Thymus (tissue), 11 donors: ENCODE data around the gene MAN1A2. TPM values are rescaled to one million over a fixed set of nuclear protein-coding genes. Genes with fewer than 3 reads are reported as not detected.
"Not testable (repeated sequence)": the region's sequence is repeated elsewhere in the genome, so short reads cannot be mapped to it uniquely, and the experiment has no call there.

Experiments
- DNase-seq, 9 donors: peaks; one replicate each; pipeline ENCODE4 v3.0.0-alpha.2; 2013; ENCODE audit warnings: low spot score in 9 of 9, low read depth in 6 of 9, missing footprints in 1 of 9
- H3K27ac ChIP-seq, 2 donors: one replicate each; pipeline ENCODE4 v1.5.1; 2013; ENCODE audit warnings: control low read depth in 1 of 2, low read depth in 1 of 2, low read length in 1 of 2, mild to moderate bottlenecking in 1 of 2, moderate library complexity in 1 of 2
- H3K27me3 ChIP-seq, 2 donors: one replicate each; pipeline ENCODE4 v1.5.1; 2013; ENCODE audit warnings: low read length in 1 of 2; ENCODE audit not compliant: control insufficient read depth in 2 of 2, insufficient read depth in 1 of 2
- H3K36me3 ChIP-seq, 2 donors: one replicate each; pipeline ENCODE4 v1.5.1; 2013; ENCODE audit warnings: low read length in 1 of 2, mild to moderate bottlenecking in 1 of 2, moderate library complexity in 1 of 2; ENCODE audit not compliant: control insufficient read depth in 2 of 2, insufficient read depth in 2 of 2
- H3K4me1 ChIP-seq, 2 donors: one replicate each; pipeline ENCODE4 v1.5.1; 2013; ENCODE audit warnings: low read length in 2 of 2; ENCODE audit not compliant: control insufficient read depth in 2 of 2, insufficient read depth in 2 of 2
- H3K4me3 ChIP-seq, 2 donors: one replicate each; pipeline ENCODE4 v1.5.1; 2013; ENCODE audit warnings: low read length in 2 of 2, control low read depth in 1 of 2, mild to moderate bottlenecking in 1 of 2
- H3K9me3 ChIP-seq, 2 donors: one replicate each; pipeline ENCODE4 v1.5.1; 2013; ENCODE audit warnings: low read length in 1 of 2, mild to moderate bottlenecking in 1 of 2; ENCODE audit not compliant: control insufficient read depth in 2 of 2, insufficient read depth in 1 of 2
- WGBS: extraction: QIAGEN DNeasy Blood & Tissue Kit; methylation state at CpG from one replicate; pipeline ENCODE4 v1.1.7; 2013; 5-methylcytosine and 5-hydroxymethylcytosine counted together
- polyA plus RNA-seq: library from polyadenylated mRNA; stranded (reverse); fragments of 200-250 nt; gene quantifications from one replicate; pipeline ENCODE4 v1.2.3, GENCODE V29; 2013
- total RNA-seq: library from RNA; stranded (reverse); fragments of 120-200 nt; gene quantifications from one replicate; pipeline ENCODE4 v1.2.4, GENCODE V29; 2013
- donor health status: healthy.

MAN1A2 gene
- total and polyA plus RNA-seq, 2 donors: 10.6 to 26.4 TPM

- 97% methylated on average over 5 of the region's 5 CpGs for WGBS
- no peak for DNase-seq
- H3K36me3 ChIP-seq: no peaks in the 10 kb centered on the region
- peaks cover 0 to 3% of the 10 kb centered on the region in 2 donors for H3K27me3 ChIP-seq
- H3K27ac ChIP-seq: no peak overlapping the region
- no peaks in the 10 kb centered on the region for H3K4me1 ChIP-seq
- no peaks in the 10 kb centered on the region for H3K9me3 ChIP-seq
- no peak overlapping the region for H3K4me3 ChIP-seq
These were observed 173.8 kb downstream of the MAN1A2 start for GRCh38 chr1:117541003-117541402.

GRCh38 chr1:117541585-117541984, 174.3 kb downstream of the MAN1A2 start:
- DNase-seq: no peak
- no peaks in the 10 kb centered on the region for H3K36me3 ChIP-seq
- H3K4me3 ChIP-seq: no peak overlapping the region
- no peaks in the 10 kb centered on the region for H3K4me1 ChIP-seq
- H3K27ac ChIP-seq: no peak overlapping the region
- WGBS: 88% methylated on average over 5 of the region's 5 CpGs
- H3K27me3 ChIP-seq: no peaks in the 10 kb centered on the region
- no peaks in the 10 kb centered on the region for H3K9me3 ChIP-seq

DNA sequence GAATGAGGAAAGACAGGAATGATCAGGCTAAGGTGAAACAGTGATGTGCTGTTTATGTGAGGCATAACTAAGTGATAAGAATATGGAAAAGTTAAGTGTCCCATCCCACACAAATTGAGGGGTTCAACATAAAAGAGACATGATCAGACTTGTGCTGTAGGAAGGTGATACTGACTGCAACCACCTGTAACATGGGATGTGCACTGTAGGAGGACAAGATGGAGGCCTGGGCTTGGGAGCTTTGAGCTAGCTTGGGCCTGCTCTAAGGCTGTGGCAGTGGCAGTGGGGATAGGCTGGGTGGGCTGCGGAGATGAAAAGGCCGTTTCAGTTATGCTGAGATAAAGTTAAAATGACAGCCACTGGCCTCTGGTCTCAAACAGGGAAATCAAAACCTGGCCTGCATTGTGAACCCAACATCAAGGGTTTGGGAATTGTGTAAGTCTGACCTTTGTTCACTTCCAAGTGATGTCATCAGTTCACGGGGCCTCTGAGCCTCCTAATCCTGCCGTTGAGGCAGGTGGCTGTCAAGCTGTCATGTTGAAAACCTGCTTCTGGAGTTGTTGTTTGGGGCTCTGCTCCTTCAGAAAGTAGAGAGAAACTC, 177.4 kb downstream of the MAN1A2 start:
- Histone ChIP-seq H3K36me3 (no peaks in the 10 kb centered on the region), H3K9me3 (no peaks in the 10 kb centered on the region), H3K27ac (no peak overlapping the region), H3K4me1 (no peaks in the 10 kb centered on the region), H3K27me3 (no peaks in the 10 kb centered on the region), H3K4me3 (no peak overlapping the region)
- 92% methylated on average over 4 of the region's 4 CpGs for WGBS
- no peak for DNase-seq

DNA sequence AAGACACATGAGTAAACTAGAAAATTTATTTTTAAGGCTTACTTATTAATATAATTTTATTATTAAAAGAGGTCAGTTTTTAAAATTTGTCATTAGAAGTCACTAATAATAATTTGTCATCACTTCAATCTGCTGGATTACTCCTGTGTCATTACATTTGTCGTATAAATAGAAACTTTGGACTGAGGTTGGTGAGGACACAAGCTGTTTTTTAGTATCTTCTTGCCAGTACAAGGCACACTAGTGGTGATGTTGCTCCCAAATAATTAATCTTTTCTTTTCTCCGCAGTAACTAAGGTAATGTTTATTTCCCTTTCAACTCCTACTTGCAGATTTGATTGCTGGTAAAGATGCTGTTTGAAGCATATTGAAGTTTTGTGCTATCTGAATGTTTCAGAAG, 179.2 kb downstream of the MAN1A2 start:
- WGBS: 99% methylated on average over 2 of the region's 2 CpGs
- Histone ChIP-seq H3K4me1 (no peaks in the 10 kb centered on the region), H3K4me3 (no peak overlapping the region), H3K9me3 (no peaks in the 10 kb centered on the region), H3K27ac (no peak overlapping the region), H3K27me3 (no peaks in the 10 kb centered on the region), H3K36me3 (no peaks in the 10 kb centered on the region)
- no peak for DNase-seq

GRCh38 chr1:117553471-117553870, 186.2 kb downstream of the MAN1A2 start:
- Histone ChIP-seq H3K4me3 (no peak overlapping the region), H3K27me3 (no peaks in the 10 kb centered on the region), H3K4me1 (no peaks in the 10 kb centered on the region), H3K36me3 (no peaks in the 10 kb centered on the region), H3K27ac (no peak overlapping the region), H3K9me3 (no peaks in the 10 kb centered on the region)
- no peak for DNase-seq

DNA sequence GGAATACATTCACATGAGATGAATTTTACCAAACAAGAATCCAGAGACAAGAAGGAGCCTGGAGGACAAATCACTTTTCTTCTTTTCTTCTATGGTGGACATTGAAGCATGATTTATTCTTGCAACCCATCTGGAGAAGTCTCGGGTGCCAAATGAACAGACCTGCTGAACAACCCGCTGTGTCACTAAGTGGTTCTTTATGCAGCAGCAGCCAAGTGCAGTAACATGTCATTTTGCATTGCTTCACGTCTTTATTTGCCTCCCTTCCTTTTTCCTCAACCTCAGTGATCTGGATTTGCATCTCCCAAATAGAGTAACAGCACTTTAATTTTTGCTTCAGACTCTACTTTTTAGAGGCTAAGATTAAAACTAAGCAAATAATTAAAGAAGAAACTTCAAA, 188.6 kb downstream of the MAN1A2 start:
- no peak overlapping the region for H3K4me3 ChIP-seq
- H3K27me3 ChIP-seq: no peaks in the 10 kb centered on the region
- no peaks in the 10 kb centered on the region for H3K4me1 ChIP-seq
- H3K36me3 ChIP-seq: no peaks in the 10 kb centered on the region
- DNase-seq: no peak
- H3K9me3 ChIP-seq: no peaks in the 10 kb centered on the region
- H3K27ac ChIP-seq: no peak overlapping the region
- 87% methylated on average over 3 of the region's 3 CpGs for WGBS

- no peaks in the 10 kb centered on the region for H3K9me3 ChIP-seq
- H3K27me3 ChIP-seq: no peaks in the 10 kb centered on the region
- H3K4me3 ChIP-seq: no peak overlapping the region
- no peaks in the 10 kb centered on the region for H3K4me1 ChIP-seq
- H3K36me3 ChIP-seq: no peaks in the 10 kb centered on the region
- DNase-seq: no peak
- H3K27ac ChIP-seq: no peak overlapping the region
These were observed 189.1 kb downstream of the MAN1A2 start for GRCh38 chr1:117556341-117556740.

DNA sequence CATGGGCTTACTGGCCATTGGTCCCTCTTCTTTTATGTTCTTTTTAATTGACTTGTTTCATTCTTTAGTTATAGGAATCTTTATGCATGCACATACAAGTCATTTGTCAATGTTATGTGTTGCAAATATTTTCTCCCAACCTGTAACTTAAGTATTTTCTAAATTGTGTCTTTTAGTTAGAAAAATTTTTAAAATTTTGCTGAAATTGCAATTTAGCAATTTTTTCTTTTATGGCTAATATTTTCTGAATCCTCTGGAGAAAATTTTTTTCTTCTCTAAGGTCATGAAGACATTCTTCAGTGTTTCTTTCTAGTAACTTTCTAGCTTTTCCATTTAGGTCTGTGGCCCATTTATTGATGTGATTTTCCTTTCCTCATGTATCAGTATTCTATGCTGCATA, 189.7 kb downstream of the MAN1A2 start:
- H3K4me3 ChIP-seq: no peak overlapping the region

DNA sequence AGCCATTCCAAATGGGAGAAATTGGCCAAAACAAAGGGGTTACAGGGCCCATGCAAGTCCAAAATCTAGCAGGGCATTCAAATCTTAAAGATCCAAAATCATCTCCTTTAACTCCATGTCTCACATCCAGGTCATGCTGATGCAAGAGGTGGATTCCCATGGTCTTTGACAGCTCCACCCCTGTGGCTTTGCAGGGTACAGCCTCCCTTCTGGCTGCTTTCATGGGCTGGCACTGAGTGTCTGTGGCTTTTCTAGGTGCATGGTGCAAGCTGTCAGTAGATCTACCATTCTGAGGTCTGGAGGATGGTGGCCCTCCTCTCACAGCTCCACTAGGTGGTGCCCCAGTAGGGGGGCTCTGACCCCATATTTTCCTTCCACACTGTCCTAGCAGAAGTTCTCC, 191.2 kb downstream of the MAN1A2 start:
- not testable (repeated sequence) for H3K27me3 ChIP-seq, H3K4me3 ChIP-seq, H3K4me1 ChIP-seq, H3K9me3 ChIP-seq, DNase-seq, H3K27ac ChIP-seq, H3K36me3 ChIP-seq

More for the DNA sequence above, 189.7 kb downstream of the MAN1A2 start:
- DNase-seq: no peak
- H3K4me1 ChIP-seq: no peaks in the 10 kb centered on the region
- H3K9me3 ChIP-seq: no peaks in the 10 kb centered on the region
- H3K27ac ChIP-seq: no peak overlapping the region
- no peaks in the 10 kb centered on the region for H3K27me3 ChIP-seq
- no peaks in the 10 kb centered on the region for H3K36me3 ChIP-seq

DNA sequence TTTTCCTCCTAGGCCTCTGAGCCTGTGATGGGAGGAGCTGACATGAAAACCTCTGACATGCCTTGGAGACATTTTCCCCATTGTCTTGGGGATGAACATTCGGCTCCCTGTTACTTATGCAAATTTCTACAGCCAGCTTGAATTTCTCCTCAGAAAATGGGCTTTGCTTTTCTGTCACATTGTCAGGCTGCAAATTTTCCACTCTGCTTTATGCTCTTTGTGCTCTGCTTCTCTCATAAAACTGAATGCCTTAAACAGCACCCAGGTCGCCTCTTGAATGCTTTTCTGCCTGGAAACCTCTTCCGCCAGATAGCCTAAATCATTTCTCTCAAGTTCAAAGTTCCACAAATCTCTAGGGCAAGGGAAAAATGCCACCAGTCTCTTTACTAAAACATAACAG, 191.9 kb downstream of the MAN1A2 start:
- 98% methylated on average over 3 of the region's 3 CpGs for WGBS
- Histone ChIP-seq H3K4me1 (no peaks in the 10 kb centered on the region), H3K27me3 (no peaks in the 10 kb centered on the region), H3K9me3 (no peaks in the 10 kb centered on the region), H3K4me3 (no peak overlapping the region), H3K27ac (no peak overlapping the region), H3K36me3 (no peaks in the 10 kb centered on the region)
- no peak for DNase-seq
